Panc1 (cell line): ENCODE measurements around the gene ACOT13.

Experiments
- CTCF ChIP-seq: fragments of 450-650 bp; IDR thresholded peaks from 2 replicates; pipeline ENCODE4 v1.5.1; 2017; ENCODE audit warnings: mild to moderate bottlenecking
- POLR2AphosphoS5 ChIP-seq: IDR thresholded peaks from 2 replicates; pipeline ENCODE4 v1.6.1; 2012; ENCODE audit warnings: mild to moderate bottlenecking, low read depth, low read length, moderate library complexity
- REST ChIP-seq, 2 experiments: IDR thresholded peaks; 2 replicates each; pipeline ENCODE4 v1.6.1; 2011 to 2012; ENCODE audit warnings: low read depth in 2 of 2, control low read depth in 1 of 2, low read length in 1 of 2, mild to moderate bottlenecking in 1 of 2, moderate library complexity in 1 of 2; ENCODE audit not compliant: insufficient read depth in 1 of 2

- TF ChIP-seq REST (IDR thresholded peaks at IDR 0.05; ENCODE audit: insufficient read depth in 1 of 2, low read depth in 2 of 2, low read length in 1 of 2) (no peak), CTCF (no peak), POLR2AphosphoS5 (no peak)
Measured at GRCh38 chr6:24664046-24664987, 2.6 kb upstream of the ACOT13 start.
